Measurements from ENCODE around the gene MORC1.

Gene MORC1

GRCh38 chr3:109026821-109027220 is 91.1 kb downstream of the MORC1 start:
- DNase-seq, result no peak

DNA sequence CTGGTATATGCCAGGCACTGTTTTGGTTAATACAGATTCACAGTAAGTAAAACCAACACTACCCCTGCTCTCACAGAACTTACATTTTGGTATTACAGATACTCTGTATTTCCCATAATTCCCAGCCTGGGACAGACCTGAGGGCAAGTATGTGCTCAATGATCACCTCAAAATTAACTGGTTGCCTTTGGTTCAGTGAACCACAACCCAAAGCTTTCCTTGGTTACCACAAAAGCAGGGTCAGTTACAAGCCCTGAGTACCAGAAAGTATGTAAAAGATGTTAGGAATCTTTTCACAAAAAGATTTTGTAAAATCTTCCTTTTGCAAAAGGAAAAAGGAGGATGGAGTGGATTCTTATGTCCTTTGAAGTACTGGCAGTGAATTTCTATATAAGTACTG is 92.0 kb downstream of the MORC1 start:
- DNase-seq, result no peak

- peak; percentile 16 to 52 for DNase-seq
Measured at GRCh38 chr3:109023656-109024254, 94.2 kb downstream of the MORC1 start.

GRCh38 chr3:109023167-109023566 is 94.8 kb downstream of the MORC1 start:
- no peak for DNase-seq

DNA sequence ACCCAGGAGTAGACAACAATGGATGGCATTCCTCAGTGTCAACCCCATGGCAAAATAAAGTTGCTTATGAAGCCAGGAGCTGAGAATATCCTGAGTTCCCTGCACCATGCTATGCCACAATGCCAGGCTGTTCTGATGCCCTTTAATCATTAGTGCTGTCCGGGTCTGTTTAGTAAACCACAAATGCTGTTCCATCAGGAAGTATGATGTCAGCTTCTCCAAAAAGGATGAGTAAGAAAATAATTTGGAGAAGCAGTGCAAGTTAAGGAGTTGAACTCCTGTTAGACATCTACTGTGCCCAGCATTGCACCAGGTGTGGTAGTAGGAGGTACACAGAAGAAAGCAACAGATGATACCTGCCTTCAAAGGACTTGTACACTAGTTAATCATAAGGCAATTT is 96.4 kb downstream of the MORC1 start:
- no peak for DNase-seq

GRCh38 chr3:109018828-109019227 is 99.1 kb downstream of the MORC1 start:
- DNase-seq, result no peak

DNA sequence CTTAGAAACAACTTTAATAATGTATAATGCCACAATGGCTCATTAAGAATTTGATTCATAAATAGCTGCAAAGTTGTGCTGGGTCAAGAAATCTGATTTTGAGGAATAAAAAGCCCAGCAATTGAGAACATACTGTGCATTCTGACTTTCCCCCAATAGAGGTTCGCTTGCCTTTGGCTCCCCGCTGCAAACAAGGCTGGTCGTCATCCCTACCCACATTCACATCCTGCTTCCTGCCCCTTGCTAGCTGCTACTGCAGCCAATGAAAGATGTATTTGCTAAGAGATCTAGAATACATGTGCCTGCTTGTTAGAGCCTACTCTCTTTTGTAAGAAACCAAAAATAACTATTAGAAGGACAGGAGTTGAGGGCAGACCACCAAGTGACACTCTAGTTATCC is 112.5 kb downstream of the MORC1 start:
- DNase-seq, result no peak

DNA sequence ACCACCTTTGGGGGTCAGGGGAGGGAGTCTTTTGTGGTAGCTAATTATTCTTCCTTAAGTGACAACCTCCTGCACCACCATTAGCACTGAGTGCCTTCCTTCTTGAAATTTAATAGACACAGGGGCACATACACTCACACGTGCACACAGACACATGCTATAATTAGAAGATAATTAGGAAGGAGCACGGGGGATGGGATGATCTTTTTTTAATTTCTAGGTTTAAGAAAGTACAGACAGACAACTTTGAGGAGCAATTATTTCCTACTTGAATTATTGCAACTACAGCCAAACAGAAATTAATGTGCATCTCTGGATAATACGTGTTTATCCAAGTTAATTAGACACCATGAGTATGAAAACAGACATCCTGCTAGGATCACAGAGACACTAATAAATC is 119.5 kb downstream of the MORC1 start:
- no peak for DNase-seq

DNA sequence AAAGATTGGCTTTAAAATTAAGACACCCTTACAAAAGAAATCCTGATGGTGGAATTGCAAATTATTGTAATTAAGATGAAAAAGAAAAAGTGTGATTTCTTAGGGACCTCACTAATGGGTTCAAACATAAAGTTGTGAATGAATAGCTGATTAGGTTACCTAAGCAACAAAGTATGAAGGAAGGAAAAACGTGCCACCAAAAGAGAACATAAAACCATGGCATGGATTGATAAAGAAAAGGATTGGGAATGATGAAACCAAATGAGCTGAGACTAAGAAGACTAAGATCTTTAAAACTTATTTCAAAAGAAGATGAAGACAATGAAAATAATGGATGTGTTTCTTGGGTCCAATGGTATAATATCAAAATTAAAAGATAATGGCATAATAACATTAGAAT is 132.1 kb downstream of the MORC1 start:
- DNase-seq, result no peak

DNA sequence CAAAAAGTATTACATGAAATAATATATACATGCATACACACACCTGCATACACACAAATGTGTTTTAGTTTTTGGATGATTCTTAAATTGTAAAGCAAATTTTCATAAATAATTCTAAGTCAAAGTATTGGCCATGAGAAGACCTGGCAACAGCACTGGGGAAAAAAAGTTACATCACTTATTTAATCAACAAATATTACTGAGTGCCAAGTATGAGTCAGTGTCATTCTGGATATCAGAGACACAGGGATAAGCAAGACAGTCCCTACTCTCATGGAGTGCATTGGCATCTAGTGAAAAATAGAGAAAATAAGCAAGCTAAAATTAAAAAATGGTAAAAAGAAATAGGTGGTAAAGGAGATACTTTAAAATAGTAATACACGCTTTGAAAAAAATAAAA is 134.9 kb downstream of the MORC1 start:
- DNase-seq, result no peak

- no peak for DNase-seq
Measured at GRCh38 chr3:108976058-108976457, 141.9 kb downstream of the MORC1 start.

DNA sequence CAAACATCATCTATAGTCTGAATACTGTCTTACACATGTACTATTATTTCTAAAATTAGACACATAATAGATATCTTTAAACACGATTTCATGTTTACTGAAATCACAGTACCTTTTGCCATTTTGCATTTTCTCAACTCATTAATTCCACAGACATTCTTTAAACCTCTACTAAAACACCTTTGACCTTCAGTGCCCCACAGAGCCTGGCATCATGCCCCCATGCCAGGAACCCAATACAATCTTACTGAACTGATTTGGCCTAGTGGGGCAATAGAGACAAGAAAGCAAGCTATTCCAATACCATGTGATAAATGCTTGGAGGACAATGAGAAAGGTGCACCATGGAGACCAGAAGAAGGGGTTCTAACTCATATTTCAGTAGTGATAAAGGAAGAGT is 144.9 kb downstream of the MORC1 start:
- DNase-seq, result no peak

GRCh38 chr3:108972482-108972881 is 145.5 kb downstream of the MORC1 start:
- no peak for DNase-seq

DNA sequence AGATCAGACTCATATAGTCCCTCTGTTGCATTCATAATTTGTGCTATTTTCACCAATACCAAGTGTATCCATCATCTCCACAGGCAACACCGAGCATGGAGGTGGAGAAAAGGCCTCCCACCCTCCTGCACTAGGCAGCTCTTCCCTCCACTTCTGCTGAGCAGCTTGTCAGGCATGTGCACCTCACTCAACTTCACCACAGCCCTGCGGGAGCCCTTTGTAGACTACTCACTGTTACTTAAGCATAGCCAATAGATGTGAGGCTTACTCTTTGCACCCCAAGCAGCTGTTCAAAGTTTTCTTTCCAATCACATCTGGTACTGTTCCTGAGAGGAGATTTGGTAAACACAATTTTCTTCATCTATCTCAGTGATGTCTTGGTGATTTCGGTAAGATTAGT is 147.4 kb downstream of the MORC1 start:
- no peak for DNase-seq

- DNase-seq, result no peak
Measured at GRCh38 chr3:108966773-108967172, 151.2 kb downstream of the MORC1 start.

DNA sequence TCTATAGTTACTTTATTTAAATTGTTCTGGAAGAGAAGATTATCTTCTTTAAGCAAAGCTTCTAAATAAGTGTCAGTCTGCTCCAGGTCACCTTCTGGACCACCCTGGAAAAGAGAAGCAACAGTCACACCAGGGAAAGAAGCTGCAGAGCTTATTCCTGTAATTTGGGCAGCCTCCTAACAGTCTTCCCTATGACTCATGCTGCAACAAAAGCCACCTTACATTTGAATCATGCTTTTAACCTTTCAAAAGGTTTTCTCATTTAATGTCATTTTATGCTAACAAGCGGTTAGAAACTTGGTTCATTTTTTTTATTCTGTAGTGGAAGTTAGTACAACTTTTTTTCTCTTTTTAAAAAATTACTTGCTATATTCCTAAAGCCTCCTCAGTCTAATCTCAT is 158.9 kb downstream of the MORC1 start:
- no peak for DNase-seq

GRCh38 chr3:108953700-108954099 is 164.2 kb downstream of the MORC1 start, which contains the start of gene GUCA1C:
Gene GUCA1C, minus strand, starts transcription at chr3:108953879. Its CDS starts 117 bp downstream, at chr3:108953762.
- no peak for DNase-seq

- DNase-seq, result no peak
Measured at GRCh38 chr3:108953210-108953609, 164.7 kb downstream of the MORC1 start.

DNA sequence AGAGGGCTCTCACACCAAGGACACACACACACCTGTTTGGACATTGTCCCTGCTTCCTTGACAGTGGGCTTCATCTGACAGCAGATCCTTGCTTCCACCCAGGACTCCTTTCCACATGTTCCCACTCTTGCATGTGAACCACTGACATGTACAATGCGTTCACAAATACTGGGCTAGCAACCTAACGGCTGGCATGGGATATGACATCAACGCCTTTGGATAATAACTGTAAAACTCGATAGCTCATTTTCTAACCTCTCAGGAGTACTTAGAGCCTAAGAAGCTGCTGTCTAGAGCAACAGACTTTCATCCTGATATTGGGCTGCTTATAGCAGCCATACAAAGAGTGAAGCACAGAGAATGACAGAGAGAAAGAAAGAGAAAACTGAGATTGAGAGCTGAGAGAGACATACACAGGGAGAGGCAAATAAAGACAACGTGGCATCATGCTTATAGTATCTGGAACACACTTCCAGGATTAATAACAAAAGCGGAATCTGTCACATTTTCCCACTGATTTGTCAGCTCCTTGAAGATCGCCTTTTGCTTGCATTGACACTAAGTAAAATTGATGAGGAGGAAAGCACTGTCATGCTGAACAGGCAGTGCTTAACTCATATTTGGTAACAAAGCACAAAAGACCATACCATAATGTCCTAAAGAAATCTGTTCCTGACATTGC is 166.0 kb downstream of the MORC1 start:
- DNase-seq, result no peak

DNA sequence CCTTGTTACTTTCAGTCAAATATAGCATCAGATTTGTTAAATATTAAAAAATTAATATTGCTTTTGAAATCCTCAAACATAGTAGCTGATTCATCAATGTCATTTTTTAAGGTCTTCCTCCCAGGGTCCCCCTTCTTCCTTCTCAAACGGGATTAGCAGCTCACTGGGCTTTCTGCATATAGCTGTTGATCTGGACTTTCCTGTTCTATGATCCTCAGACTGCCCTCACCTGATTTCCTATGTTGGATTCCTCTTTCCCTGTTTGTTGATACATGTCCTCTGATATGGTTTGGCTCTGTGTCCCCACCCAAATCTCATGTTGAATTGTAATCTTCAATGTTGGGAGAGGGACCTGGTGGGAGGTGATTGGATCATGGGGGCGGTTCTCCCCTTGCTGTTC is 170.1 kb downstream of the MORC1 start:
- DNase-seq, result no peak

- no peak for DNase-seq
Measured at GRCh38 chr3:108946292-108947285, 171.3 kb downstream of the MORC1 start.

DNA sequence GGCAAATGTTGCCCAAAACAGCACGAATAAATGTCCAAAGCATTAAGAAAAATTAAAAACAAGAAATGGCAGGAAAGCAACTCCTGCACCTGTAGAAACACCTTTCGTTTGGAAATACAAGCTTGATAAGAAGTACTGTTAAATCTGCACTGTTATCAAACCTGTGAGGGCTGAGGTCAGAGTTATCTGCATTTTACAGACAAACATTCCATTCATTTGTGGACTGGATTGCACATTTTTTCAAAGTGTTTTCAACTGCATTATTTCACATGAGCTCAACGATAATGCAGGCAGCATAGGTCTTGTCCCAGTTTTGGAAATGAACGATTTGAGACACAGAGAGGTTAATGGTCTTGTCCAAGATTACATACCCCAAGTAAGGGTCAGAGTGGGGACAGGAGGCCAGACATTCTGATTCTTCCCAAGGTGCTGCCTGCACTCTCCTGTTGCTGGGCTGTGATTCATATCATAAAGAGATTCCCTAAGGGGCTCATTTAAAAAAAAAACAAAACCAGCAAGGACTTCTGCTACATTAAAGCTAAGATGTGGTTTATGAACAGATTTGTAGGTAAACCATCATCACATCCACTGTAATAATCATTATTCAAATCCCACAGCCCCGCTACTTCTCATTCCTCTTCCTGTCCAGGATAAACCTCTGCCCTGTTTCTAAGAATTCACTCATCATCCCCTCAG is 177.2 kb downstream of the MORC1 start:
- no peak for DNase-seq

- DNase-seq, result no peak
Measured at GRCh38 chr3:108940166-108940565, 177.8 kb downstream of the MORC1 start.
